Measurements from ENCODE around the gene SPOUT1. TPM values are rescaled to one million over a fixed set of nuclear protein-coding genes. Genes with fewer than 3 reads are reported as not detected.
"Not testable (repeated sequence)": the region's sequence is repeated elsewhere in the genome, so short reads cannot be mapped to it uniquely, and the experiment has no call there.

The SPOUT1 gene
- total RNA-seq, 1 experiment from 2014 or later = 35.8 TPM

- Mint-ChIP-seq H3K4me1 (ENCODE audit: low read depth, unreplicated experiment) (no peaks in the 10 kb centered on the region), H3K9me3 (ENCODE audit: low read depth, unreplicated experiment) (no peaks in the 10 kb centered on the region), H3K27me3 (ENCODE audit: unreplicated experiment) (no peaks in the 10 kb centered on the region), H3K27ac (ENCODE audit: unreplicated experiment) (peak within 1 kb of the TSS; percentile 73), H3K4me3 (ENCODE audit: low read depth, unreplicated experiment) (peak within 1 kb of the TSS; percentile 87), H3K36me3 (ENCODE audit: insufficient read depth, unreplicated experiment) (peaks cover 17% of the 10 kb centered on the region)
- peak; percentile 84 for DNase-seq
- no peak for TF ChIP-seq CTCF (IDR thresholded peaks at IDR 0.05; ENCODE audit: unreplicated experiment)
- intact Hi-C loops (cut with micrococcal nuclease; ENCODE audit: unreplicated experiment) = no loop called here
- no TSS peak for BruUV-seq (replicated peaks)
- CTCF ChIA-PET = no interaction called here
These were observed 42.7 kb downstream of the SPOUT1 start, which contains the start of gene TBC1D13 for GRCh38 chr9:128786681-128787601. Gene TBC1D13 (plus strand): TSS chr9:128787253. CDS start chr9:128787354, 101 bp downstream.

- Mint-ChIP-seq H3K27ac (ENCODE audit: unreplicated experiment) (no peak overlapping the region), H3K9me3 (ENCODE audit: low read depth, unreplicated experiment) (peaks cover 3% of the 10 kb centered on the region), H3K27me3 (ENCODE audit: unreplicated experiment) (no peaks in the 10 kb centered on the region), H3K4me3 (ENCODE audit: low read depth, unreplicated experiment) (no peak overlapping the region), H3K4me1 (ENCODE audit: low read depth, unreplicated experiment) (no peaks in the 10 kb centered on the region), H3K36me3 (ENCODE audit: insufficient read depth, unreplicated experiment) (peaks cover 17% of the 10 kb centered on the region)
- no TSS peak for BruUV-seq (replicated peaks)
- DNase-seq = no peak
- no peak for TF ChIP-seq CTCF (IDR thresholded peaks at IDR 0.05; ENCODE audit: unreplicated experiment)
- CTCF ChIA-PET = no interaction called here
- intact Hi-C loops (cut with micrococcal nuclease; ENCODE audit: unreplicated experiment) = no loop called here
These were observed 44.2 kb downstream of the SPOUT1 start for GRCh38 chr9:128785427-128785826.

- DNase-seq = no peak
- Mint-ChIP-seq H3K27me3 (ENCODE audit: unreplicated experiment) (no peaks in the 10 kb centered on the region), H3K4me3 (ENCODE audit: low read depth, unreplicated experiment) (no peak overlapping the region), H3K9me3 (ENCODE audit: low read depth, unreplicated experiment) (peaks cover 3% of the 10 kb centered on the region), H3K4me1 (ENCODE audit: low read depth, unreplicated experiment) (no peaks in the 10 kb centered on the region), H3K36me3 (ENCODE audit: insufficient read depth, unreplicated experiment) (peaks cover 17% of the 10 kb centered on the region), H3K27ac (ENCODE audit: unreplicated experiment) (no peak overlapping the region)
- CTCF ChIA-PET = interaction anchor here (0.7 kb wide), 1 partner anchor 76 kb away, joined by 4 read pairs; no protein-coding TSS in a partner anchor
- BruUV-seq (replicated peaks) = no TSS peak
- no peak for TF ChIP-seq CTCF (IDR thresholded peaks at IDR 0.05; ENCODE audit: unreplicated experiment)
- intact Hi-C loops (cut with micrococcal nuclease; ENCODE audit: unreplicated experiment) = no loop called here
These were observed 46.9 kb downstream of the SPOUT1 start for GRCh38 chr9:128782669-128783068.

GRCh38 chr9:128781187-128782070 lies 48.2 kb downstream of the SPOUT1 start:
- H3K4me1 Mint-ChIP-seq (ENCODE audit: low read depth, unreplicated experiment) = no peaks in the 10 kb centered on the region
- intact Hi-C loops (cut with micrococcal nuclease; ENCODE audit: unreplicated experiment) = no loop called here
- peaks cover 3% of the 10 kb centered on the region for H3K9me3 Mint-ChIP-seq (ENCODE audit: low read depth, unreplicated experiment)
- no peak overlapping the region for H3K27ac Mint-ChIP-seq (ENCODE audit: unreplicated experiment)
- no peak for TF ChIP-seq CTCF (IDR thresholded peaks at IDR 0.05; ENCODE audit: unreplicated experiment)
- no peak for DNase-seq
- no peaks in the 10 kb centered on the region for H3K27me3 Mint-ChIP-seq (ENCODE audit: unreplicated experiment)
- no peak overlapping the region for H3K4me3 Mint-ChIP-seq (ENCODE audit: low read depth, unreplicated experiment)
- peaks cover 5% of the 10 kb centered on the region for H3K36me3 Mint-ChIP-seq (ENCODE audit: insufficient read depth, unreplicated experiment)
- BruUV-seq (replicated peaks) = no TSS peak
- CTCF ChIA-PET = no interaction called here

- CTCF ChIA-PET; H3K4me3 Mint-ChIP-seq (ENCODE audit: low read depth, unreplicated experiment); H3K36me3 Mint-ChIP-seq (ENCODE audit: insufficient read depth, unreplicated experiment); H3K27me3 Mint-ChIP-seq (ENCODE audit: unreplicated experiment); intact Hi-C loops (cut with micrococcal nuclease; ENCODE audit: unreplicated experiment); H3K9me3 Mint-ChIP-seq (ENCODE audit: low read depth, unreplicated experiment); H3K4me1 Mint-ChIP-seq (ENCODE audit: low read depth, unreplicated experiment); BruUV-seq (replicated peaks); DNase-seq; H3K27ac Mint-ChIP-seq (ENCODE audit: unreplicated experiment): not testable (repeated sequence)
These were observed 49.5 kb downstream of the SPOUT1 start for GRCh38 chr9:128780093-128780492.

Data from Calu3 (cell line).